Left renal pelvis (tissue), 4 donors: ENCODE data around the gene TXNDC2. TPM values are rescaled to one million over a fixed set of nuclear protein-coding genes. Genes with fewer than 3 reads are reported as not detected.
"Not testable (repeated sequence)": the region's sequence is repeated elsewhere in the genome, so short reads cannot be mapped to it uniquely, and the experiment has no call there.

ENCODE experiments used
- DNase-seq, 4 donors: peaks; one replicate each; pipeline ENCODE4 v3.0.0-alpha.2; 2013; ENCODE audit warnings: low read depth in 4 of 4, low spot score in 3 of 4
- polyA plus RNA-seq, 4 donors: library from polyadenylated mRNA; unstranded; fragments of 120-200 nt; gene quantifications; one replicate each; pipeline ENCODE4 v1.2.1, GENCODE V29; 2013; ENCODE audit not compliant: insufficient read length in 4 of 4

The TXNDC2 gene
- under 1 TPM in 3 of 4 donors, not detected in 1; 0.12 to 0.20 (median 0.14) TPM for polyA plus RNA-seq

- DNase-seq = no peak
Measured at GRCh38 chr18:9885170-9886004, at the start of gene TXNDC2. TSS of gene TXNDC2 (plus strand) at chr18:9885973. CDS start at chr18:9886681, 708 bp downstream.

GRCh38 chr18:9838144-9838877 is 47.5 kb upstream of the TXNDC2 start:
- DNase-seq = no peak

- no peak for DNase-seq
Measured at GRCh38 chr18:9839211-9839610, 46.6 kb upstream of the TXNDC2 start.

- DNase-seq = no peak
Measured at GRCh38 chr18:9839853-9840252, 45.9 kb upstream of the TXNDC2 start.

- DNase-seq = no peak
Measured at GRCh38 chr18:9841752-9842151, 44.0 kb upstream of the TXNDC2 start.

- DNase-seq = no peak
Measured at GRCh38 chr18:9842448-9842847, 43.3 kb upstream of the TXNDC2 start.

- no peak for DNase-seq
Measured at GRCh38 chr18:9845256-9845655, 40.5 kb upstream of the TXNDC2 start.

- no peak for DNase-seq
Measured at GRCh38 chr18:9846162-9846925, 39.4 kb upstream of the TXNDC2 start.

GRCh38 chr18:9848170-9848879 is 37.4 kb upstream of the TXNDC2 start:
- no peak for DNase-seq

GRCh38 chr18:9849407-9850283 is 36.1 kb upstream of the TXNDC2 start:
- no peak for DNase-seq

GRCh38 chr18:9850309-9850708 is 35.5 kb upstream of the TXNDC2 start:
- DNase-seq = no peak

- DNase-seq = no peak
Measured at GRCh38 chr18:9851511-9851910, 34.3 kb upstream of the TXNDC2 start.

- no peak for DNase-seq
Measured at GRCh38 chr18:9852266-9853081, 33.3 kb upstream of the TXNDC2 start.

- DNase-seq = no peak
Measured at GRCh38 chr18:9854801-9855676, 30.7 kb upstream of the TXNDC2 start.

GRCh38 chr18:9855681-9856080 is 30.1 kb upstream of the TXNDC2 start:
- no peak for DNase-seq

GRCh38 chr18:9856092-9856491 is 29.7 kb upstream of the TXNDC2 start:
- DNase-seq = no peak

GRCh38 chr18:9857479-9857998 is 28.2 kb upstream of the TXNDC2 start:
- not testable (repeated sequence) for DNase-seq
